ENCODE measurements around the gene KCNMB2.

- no peak for TF ChIP-seq ZNF274 (IDR thresholded peaks at IDR 0.05; ENCODE audit: low read depth, low read length)
- no peak for TF ChIP-seq YY1 (IDR thresholded peaks at IDR 0.05; ENCODE audit: insufficient read depth, insufficient read length)
- TF ChIP-seq SUZ12 (IDR thresholded peaks at IDR 0.05; ENCODE audit: extremely low read depth, insufficient read depth, insufficient read length) = no peak
These were observed 88.0 kb downstream of the KCNMB2 start for GRCh38 chr3:178624276-178624675.

Measured in NT2/D1 (cell line).